Middle frontal gyrus (tissue), 1 donor: Measurements from ENCODE around the gene TDRD3.
"Not testable (repeated sequence)": the region's sequence is repeated elsewhere in the genome, so short reads cannot be mapped to it uniquely, and the experiment has no call there.

Experiments
- DNase-seq: peaks from one replicate; pipeline ENCODE4 v3.0.0-alpha.2; 2015; ENCODE audit warnings: low spot score; ENCODE audit errors: extremely low spot score

TDRD3 gene

DNA sequence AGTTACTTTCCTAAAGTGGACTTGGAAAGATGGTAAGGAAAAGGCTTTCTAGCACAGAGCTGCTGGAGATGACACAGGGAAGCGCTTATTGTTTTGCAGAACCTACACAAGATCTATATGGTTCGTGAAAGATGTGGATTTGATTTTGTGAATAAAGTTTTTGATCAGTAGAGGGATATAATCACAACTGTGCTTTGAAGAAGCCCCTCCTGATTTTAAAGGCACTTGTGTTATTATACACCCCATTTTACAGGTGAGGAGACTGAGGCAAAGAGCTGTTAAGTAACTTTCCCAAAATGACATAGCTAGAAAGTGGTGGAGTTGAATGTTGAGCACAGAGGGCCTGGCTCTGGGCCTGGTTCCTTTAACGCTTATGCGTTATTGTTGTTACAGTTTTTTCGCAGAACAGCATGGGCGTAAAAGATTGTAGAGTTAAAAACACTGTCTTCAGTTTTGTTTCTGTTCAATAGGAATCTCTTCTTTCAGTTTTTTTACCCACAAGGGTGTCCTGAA, 1.4 kb downstream of the TDRD3 start:
- DNase-seq, result no peak

DNA sequence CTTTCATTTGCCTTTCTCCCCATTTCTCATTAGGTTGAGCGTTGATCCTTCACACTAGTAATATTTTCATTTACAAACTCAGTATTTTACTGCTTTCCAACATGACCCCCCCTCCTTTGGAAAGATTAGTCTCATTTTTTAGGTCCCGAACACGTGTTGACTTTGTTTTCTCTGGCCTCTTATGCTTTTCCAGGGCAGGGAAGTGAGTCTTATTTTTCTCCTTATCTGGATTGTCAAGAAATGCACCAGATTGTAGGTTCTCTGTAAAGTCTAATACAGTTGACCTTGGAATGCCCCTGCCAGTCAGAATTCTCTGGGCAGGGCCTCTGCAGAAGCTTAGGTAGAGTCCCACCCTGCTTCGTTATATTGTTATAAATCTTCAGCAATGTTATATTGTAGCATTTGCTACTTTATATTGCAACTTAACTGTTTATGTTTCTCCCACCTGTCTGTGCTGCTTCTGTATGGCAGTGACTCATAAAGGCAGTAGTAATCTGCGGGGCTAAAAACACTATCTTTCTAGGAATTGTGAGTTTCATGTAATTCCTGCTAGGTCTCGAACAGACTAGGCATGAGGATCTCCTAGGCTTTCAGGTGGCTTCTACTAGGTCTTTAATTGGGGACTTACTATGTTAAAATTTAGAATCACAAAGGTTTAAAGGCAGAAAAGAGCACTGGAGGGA, 2.0 kb downstream of the TDRD3 start:
- no peak for DNase-seq

DNA sequence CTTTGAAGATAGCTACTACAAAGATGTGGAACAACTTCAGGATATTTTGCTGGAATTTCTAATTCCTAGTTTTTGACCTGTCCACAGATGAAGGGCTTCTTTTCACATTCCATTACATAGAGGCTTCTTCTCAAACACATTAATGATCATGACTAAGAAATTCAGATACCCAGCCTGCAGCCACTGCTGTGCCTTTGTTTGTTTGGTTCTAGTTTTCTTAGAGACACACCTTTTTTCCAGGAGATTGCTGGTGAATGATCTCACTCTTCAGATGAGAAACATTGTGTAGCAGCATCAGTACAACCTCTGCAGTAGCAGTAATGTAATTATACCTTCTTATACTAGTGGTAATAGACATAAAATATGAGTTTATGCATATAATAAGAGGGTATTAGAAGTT, 5.0 kb downstream of the TDRD3 start:
- DNase-seq, result no peak

GRCh38 chr13:60407095-60407494, 10.1 kb downstream of the TDRD3 start:
- no peak for DNase-seq

GRCh38 chr13:60407852-60408251, 10.8 kb downstream of the TDRD3 start:
- DNase-seq, result not testable (repeated sequence)

- not testable (repeated sequence) for DNase-seq
Measured at GRCh38 chr13:60409574-60410292, 12.7 kb downstream of the TDRD3 start.

DNA sequence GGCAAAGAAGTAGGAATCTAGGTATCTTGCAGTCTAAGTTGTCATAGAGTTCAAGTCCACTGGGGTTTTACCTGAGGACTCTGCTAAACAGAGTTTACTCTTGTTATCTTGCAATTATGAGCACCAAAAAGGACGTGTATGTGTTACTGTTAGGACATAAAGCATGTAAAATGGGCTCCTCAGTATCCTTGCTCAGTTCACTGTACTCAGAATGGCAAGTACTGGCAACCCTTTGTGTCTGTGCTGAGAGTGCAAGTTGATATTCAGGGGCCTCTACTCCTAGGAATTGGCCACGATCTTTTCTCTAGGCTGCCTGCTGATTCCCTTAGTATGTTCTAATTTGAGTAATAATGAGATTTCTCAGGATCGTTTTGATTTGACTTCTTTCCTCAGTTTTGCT, 13.3 kb downstream of the TDRD3 start:
- no peak for DNase-seq

- no peak for DNase-seq
Measured at GRCh38 chr13:60411464-60411863, 14.4 kb downstream of the TDRD3 start.

DNA sequence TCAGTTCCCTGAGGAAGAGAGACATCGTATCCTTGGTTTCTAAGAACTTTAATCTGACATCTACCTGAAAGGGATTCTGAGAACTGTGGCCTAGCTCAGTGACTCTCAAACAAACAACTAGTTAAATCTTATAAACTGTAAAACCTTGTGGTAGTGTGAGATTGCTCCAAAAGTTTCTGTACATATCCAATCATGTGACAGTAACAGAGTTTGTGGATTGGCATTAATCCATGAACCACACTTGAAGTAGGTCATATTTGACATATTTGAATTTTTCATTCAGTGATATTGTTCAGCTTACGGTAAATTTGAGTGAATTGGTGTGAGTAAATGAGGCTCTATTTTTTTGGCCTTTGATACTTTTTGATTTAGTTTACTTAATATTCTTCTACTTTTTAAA, 15.0 kb downstream of the TDRD3 start:
- no peak for DNase-seq

- no peak for DNase-seq
Measured at GRCh38 chr13:60412909-60413616, 16.0 kb downstream of the TDRD3 start.

DNA sequence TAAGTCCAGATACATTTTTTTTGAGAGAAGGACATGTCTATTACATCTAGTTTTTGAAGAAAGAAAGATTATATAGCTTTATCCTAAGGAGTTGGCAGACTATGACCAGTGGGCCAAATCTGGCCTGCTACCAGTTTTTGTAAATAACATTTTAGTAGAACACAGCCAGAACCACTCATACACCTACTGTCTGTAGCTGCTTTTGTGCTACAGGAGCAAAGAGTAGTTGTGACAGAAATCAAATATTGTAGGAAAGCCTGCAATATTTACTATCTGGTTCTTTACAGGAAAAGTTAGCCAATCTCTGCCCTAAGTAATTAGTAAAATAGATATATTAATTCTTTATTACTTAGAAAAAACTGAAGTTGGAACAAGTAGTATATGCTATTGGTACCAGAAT, 17.2 kb downstream of the TDRD3 start:
- DNase-seq, result no peak

DNA sequence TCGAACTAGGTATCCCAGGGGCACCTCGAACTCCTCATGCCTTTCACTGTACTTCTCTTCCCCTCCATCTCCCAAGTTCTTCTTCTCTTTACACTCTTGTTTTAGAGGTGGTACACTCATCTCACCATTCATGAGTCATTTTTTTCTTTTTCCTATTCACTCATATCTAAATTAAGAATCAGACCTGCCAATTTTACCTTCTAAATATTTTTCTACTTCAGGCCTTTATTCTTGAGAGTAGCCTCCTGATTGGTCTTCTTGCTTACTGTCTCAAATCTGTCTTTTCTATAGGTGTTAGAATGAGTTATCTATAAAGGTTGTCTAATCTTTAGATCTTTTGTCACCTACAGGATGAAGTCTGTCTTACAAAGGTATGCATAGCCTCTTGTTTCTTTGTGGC, 20.7 kb downstream of the TDRD3 start:
- no peak for DNase-seq

GRCh38 chr13:60418954-60419353, 21.9 kb downstream of the TDRD3 start:
- DNase-seq, result no peak

- DNase-seq, result no peak
Measured at GRCh38 chr13:60425332-60425731, 28.3 kb downstream of the TDRD3 start.

DNA sequence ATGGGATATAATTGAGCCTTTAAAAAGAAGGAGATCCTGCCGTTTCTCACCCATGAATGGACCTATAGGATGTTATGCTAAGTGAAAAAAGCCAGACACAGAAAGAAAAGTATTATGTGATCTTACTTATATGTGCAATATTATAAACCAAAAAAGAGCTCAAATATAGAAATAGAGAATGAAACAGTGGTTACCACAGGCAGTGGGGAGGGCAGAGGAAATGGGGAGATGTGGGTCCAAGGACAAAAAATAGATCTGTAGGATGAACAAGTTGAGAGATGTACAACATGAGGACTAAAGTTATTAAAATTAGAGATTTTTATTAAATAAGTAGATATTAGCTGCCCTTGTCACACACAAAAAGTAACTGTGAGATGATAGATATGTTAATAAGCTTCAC, 29.1 kb downstream of the TDRD3 start:
- DNase-seq, result no peak

DNA sequence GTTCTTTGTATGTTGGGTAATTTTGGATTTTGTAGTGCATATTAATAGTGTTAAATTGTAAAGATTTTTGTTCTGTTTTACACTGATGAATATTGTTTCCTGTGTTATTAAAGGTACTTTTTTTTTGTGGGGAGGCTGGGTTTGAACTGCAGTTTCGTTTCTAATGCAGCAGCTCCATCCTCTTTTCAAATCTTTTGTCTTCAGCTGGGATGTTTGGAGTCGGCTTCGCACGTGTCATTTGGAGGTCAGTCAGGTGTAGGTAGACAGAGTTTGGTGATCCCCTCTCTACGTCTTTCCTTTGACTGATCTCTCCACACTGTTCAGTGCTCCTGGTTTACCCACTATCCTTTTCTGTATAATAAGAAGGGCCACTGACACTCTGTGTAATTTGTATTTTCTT, 30.3 kb downstream of the TDRD3 start:
- no peak for DNase-seq

DNA sequence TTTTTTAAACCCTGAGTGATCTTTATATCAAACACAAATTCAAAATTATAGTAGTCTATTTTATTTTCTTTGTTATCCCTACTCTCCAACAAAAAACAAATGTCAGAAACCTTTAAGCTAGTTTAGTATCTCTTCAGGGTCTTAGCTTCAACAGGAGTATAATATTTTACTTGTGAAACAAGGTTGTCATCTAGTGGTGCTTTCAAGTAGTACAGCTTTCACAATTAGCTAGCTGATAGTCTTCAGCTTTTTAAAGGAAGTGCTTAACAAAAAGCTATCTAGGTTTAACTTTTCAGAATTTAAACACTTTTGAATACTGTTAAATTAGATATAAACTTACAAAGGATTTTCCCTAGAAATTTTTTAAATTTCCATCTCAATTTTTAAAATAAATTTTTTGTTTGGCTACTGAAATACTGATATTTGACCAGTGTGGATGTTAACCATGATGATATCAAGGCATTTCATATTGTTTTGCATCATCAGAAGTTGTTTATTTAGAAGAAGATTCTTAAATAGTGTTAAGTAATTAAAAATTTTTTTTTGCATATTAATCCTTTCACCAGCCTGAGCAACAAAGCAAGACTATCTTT, 34.2 kb downstream of the TDRD3 start:
- DNase-seq, result peak; percentile 55

GRCh38 chr13:60433505-60433904, 36.5 kb downstream of the TDRD3 start:
- no peak for DNase-seq

GRCh38 chr13:60435762-60436374, 38.8 kb downstream of the TDRD3 start:
- no peak for DNase-seq

DNA sequence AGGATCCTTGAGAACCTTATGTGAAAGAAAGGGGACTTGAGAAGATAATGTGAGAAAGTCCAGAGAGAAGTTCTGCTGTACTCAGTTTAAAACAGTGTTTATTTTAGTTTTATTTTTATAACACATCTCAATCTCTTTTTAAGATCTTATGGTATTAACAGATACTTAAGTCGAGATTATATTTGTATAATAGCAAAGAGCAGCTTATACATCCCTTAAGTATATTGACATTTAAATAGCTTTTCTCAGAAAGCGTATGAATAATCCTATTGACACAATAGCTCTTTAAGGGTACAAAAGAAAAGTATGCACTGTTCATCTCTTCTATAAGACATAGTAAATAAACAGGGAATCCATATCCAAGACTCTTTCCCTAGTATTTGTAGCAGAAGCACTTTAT, 42.2 kb downstream of the TDRD3 start:
- DNase-seq, result no peak

GRCh38 chr13:60441761-60442160, 44.7 kb downstream of the TDRD3 start:
- no peak for DNase-seq
